HepG2 (cell line): ENCODE data around the gene WDR93. TPM values are rescaled to one million over a fixed set of nuclear protein-coding genes. Genes with fewer than 3 reads are reported as not detected.

Experiments
- CAMTA2 ChIP-seq: sonication (generic); formaldehyde crosslinking; IDR thresholded peaks from 2 replicates; pipeline ENCODE4 v1.4.0; 2020; ENCODE audit warnings: mild to moderate bottlenecking, missing genetic modification reagents, borderline replicate concordance
- DDIT3 ChIP-seq: sonication (generic); formaldehyde crosslinking; IDR thresholded peaks from 2 replicates; pipeline ENCODE4 v1.4.0; 2020; ENCODE audit warnings: mild to moderate bottlenecking, missing genetic modification reagents
- IRF1 ChIP-seq: sonication (generic); formaldehyde crosslinking; IDR thresholded peaks from 2 replicates; pipeline ENCODE4 v1.4.0; 2020; ENCODE audit warnings: low read depth, mild to moderate bottlenecking, missing genetic modification reagents
- MTERF4 ChIP-seq: sonication (generic); formaldehyde crosslinking; IDR thresholded peaks from 2 replicates; pipeline ENCODE4 v1.8.0; 2023; ENCODE audit warnings: mild to moderate bottlenecking, missing genetic modification reagents
- NFAT5 ChIP-seq: sonication (generic); formaldehyde crosslinking; IDR thresholded peaks from 2 replicates; pipeline ENCODE4 v1.4.0; 2020; ENCODE audit warnings: missing genetic modification reagents
- RFXAP ChIP-seq: sonication (generic); formaldehyde crosslinking; IDR thresholded peaks from 2 replicates; pipeline ENCODE4 v1.4.0; 2020; ENCODE audit warnings: missing genetic modification reagents, borderline replicate concordance
- RXRB ChIP-seq: IDR thresholded peaks from 2 replicates; pipeline ENCODE4 v1.6.1; 2016; ENCODE audit warnings: borderline replicate concordance, missing genetic modification reagents, missing compliant biosample characterization
- SAFB2 ChIP-seq: sonication (generic); formaldehyde crosslinking; IDR thresholded peaks from 2 replicates; pipeline ENCODE4 v1.5.1; 2020; ENCODE audit warnings: missing genetic modification reagents, low read depth, mild to moderate bottlenecking, borderline replicate concordance
- SSRP1 ChIP-seq: IDR thresholded peaks from 2 replicates; pipeline ENCODE4 v1.6.1; 2016; ENCODE audit warnings: control low read depth
- SYNCRIP ChIP-seq: fragments of 200-400 bp; formaldehyde crosslinking; IDR thresholded peaks from 2 replicates; pipeline ENCODE4 v1.6.1; 2018; ENCODE audit warnings: mild to moderate bottlenecking, low read depth, low read length; ENCODE audit not compliant: insufficient read depth
- TARDBP ChIP-seq: sonication (generic); formaldehyde crosslinking; IDR thresholded peaks from 2 replicates; pipeline ENCODE4 v1.8.0; 2022; ENCODE audit warnings: mild to moderate bottlenecking, missing genetic modification reagents
- TFAP4 ChIP-seq: sonication (generic); IDR thresholded peaks from 2 replicates; pipeline ENCODE4 v1.6.1; 2016; ENCODE audit warnings: low read depth, borderline replicate concordance
- ZNF430 ChIP-seq: sonication (generic); formaldehyde crosslinking; IDR thresholded peaks from 2 replicates; pipeline ENCODE4 v1.9.0; 2021; ENCODE audit warnings: mild to moderate bottlenecking, missing genetic modification reagents
- ZNF513 ChIP-seq: sonication (generic); formaldehyde crosslinking; conservative IDR thresholded peaks from 2 replicates; pipeline ENCODE4 v1.5.0; 2020; ENCODE audit warnings: missing genetic modification reagents
- ZNF644 ChIP-seq: IDR thresholded peaks from 2 replicates; pipeline ENCODE4 v1.6.1; 2016; ENCODE audit warnings: low read depth
- ZNF691 ChIP-seq: sonication (generic); formaldehyde crosslinking; IDR thresholded peaks from 2 replicates; pipeline ENCODE4 v1.4.0; 2020; ENCODE audit warnings: missing genetic modification reagents, low read depth, mild to moderate bottlenecking, borderline replicate concordance
- ZNF746 ChIP-seq: sonication (generic); formaldehyde crosslinking; IDR thresholded peaks from 2 replicates; pipeline ENCODE4 v1.8.0; 2022; ENCODE audit warnings: mild to moderate bottlenecking, missing genetic modification reagents
- polyA plus RNA-seq, 8 experiments: library from polyadenylated mRNA; depleted of rRNA in 3 of 8; stranded (reverse) in 7 of 8; unstranded in 1 of 8; fragments of >200 nt; fragmentation: Illumina TruSeq in 4 of 8; extraction: Trizol in 4 of 8; gene quantifications; 2 replicates each; pipeline versions ENCODE4 v1.2.1 to v1.2.3, GENCODE V29; 2011 to 2016; ENCODE audit warnings: low read depth in 4 of 8, missing spikeins in 1 of 8, mixed read lengths in 1 of 8; ENCODE audit not compliant: insufficient read depth in 1 of 8
- total RNA-seq, 5 experiments: library from RNA; depleted of rRNA; stranded (reverse); fragments of >200 nt; fragmentation: Illumina TruSeq; extraction: Trizol; gene quantifications; 2 replicates each; pipeline ENCODE4 v1.2.3, GENCODE V29; 2016; ENCODE audit warnings: low read depth in 1 of 5

WDR93 gene
- total and polyA plus RNA-seq, 2 of the 13 experiments (the other 11 are each of a cell fraction or from before 2014, with no cell fraction given): 0.07 TPM; not detected in 1

GRCh38 chr15:89776274-89777072 is 85.9 kb downstream of the WDR93 start, which contains the start of gene MESP2 (continued):
- TF ChIP-seq DDIT3: no peak
- no peak for TF ChIP-seq ZNF644
- peak; percentile 59; the same call in 1 of the 2 replicates for TF ChIP-seq ZNF430 (CRISPR knock-in tag)
- TF ChIP-seq CAMTA2 (CRISPR knock-in tag): peak; percentile 96
- TF ChIP-seq NFAT5: peak; percentile 88
- no peak; the same call in 1 of the 2 replicates for TF ChIP-seq MTERF4 (CRISPR knock-in tag)
- TF ChIP-seq SSRP1 (CRISPR knock-in tag): no peak
- TF ChIP-seq TARDBP (CRISPR knock-in tag): no peak; the same call in 1 of the 2 replicates
- TF ChIP-seq RFXAP (CRISPR knock-in tag): peak; percentile 41; the same call in 1 of the 2 replicates
- peak; percentile 91 for TF ChIP-seq SAFB2 (CRISPR knock-in tag)
- TF ChIP-seq TFAP4: peak; percentile 9; the same call in 1 of the 2 replicates
- TF ChIP-seq ZNF691 (CRISPR knock-in tag): peak; percentile 55; the same call in 1 of the 2 replicates
- TF ChIP-seq ZNF513: no peak
- no peak for TF ChIP-seq ZNF746 (CRISPR knock-in tag)
- no peak for TF ChIP-seq SYNCRIP
- TF ChIP-seq RXRB (CRISPR knock-in tag): peak; percentile 18; the same call in 1 of the 2 replicates
- no peak for TF ChIP-seq IRF1
